ENCODE measurements around the gene ZNF638. TPM values are rescaled to one million over a fixed set of nuclear protein-coding genes. Genes with fewer than 3 reads are reported as not detected.
"Not testable (repeated sequence)": the region's sequence is repeated elsewhere in the genome, so short reads cannot be mapped to it uniquely, and the experiment has no call there.

ZNF638 gene
- total RNA-seq, 2 experiments from 2014 or later, result 79.8 to 97.5 TPM

- H3K4me3 Mint-ChIP-seq, result no peak overlapping the region
- ATAC-seq, result no peak
- DNase-seq, result no peak
- peaks cover 11% of the 10 kb centered on the region for H3K9me3 Mint-ChIP-seq (ENCODE audit: low read depth)
- intact Hi-C loops (cut with DNase I, micrococcal nuclease), result no loop called here
- H3K36me3 Mint-ChIP-seq (ENCODE audit: low read depth), result peaks cover 8% of the 10 kb centered on the region
- peaks cover 2% of the 10 kb centered on the region for H3K27me3 Mint-ChIP-seq
- CTCF ChIA-PET, result no interaction called here
- POLR2A ChIA-PET, result no interaction called here
- no peak overlapping the region for H3K27ac Mint-ChIP-seq
- no peaks in the 10 kb centered on the region for H3K4me1 Mint-ChIP-seq
Observed at GRCh38 chr2:71313016-71313766, 18.4 kb upstream of the ZNF638 start.

DNA sequence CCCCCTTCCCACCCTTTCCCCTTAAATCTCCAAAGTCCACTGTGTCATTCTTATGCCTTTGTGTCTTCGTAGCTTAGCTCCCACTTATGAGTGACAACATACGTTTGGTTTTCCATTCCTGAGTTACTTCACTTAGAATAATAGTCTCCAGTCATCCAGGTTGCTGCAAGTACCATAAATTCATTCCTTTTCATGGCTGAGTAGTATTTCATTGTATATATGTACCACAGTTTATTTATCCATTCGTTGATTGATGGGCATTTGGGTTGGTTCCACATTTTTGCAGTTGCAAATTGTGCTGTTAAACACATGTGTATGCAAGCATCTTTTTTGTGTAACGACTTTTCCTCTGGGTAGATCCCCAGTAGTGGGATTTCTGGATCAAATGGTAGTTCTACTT, 14.5 kb upstream of the ZNF638 start:
- ATAC-seq, result no peak
- peaks cover 7% of the 10 kb centered on the region for H3K27me3 Mint-ChIP-seq
- H3K9me3 Mint-ChIP-seq (ENCODE audit: low read depth), result peaks cover 41% of the 10 kb centered on the region
- no peak overlapping the region for H3K4me3 Mint-ChIP-seq
- no peaks in the 10 kb centered on the region for H3K4me1 Mint-ChIP-seq
- H3K36me3 Mint-ChIP-seq (ENCODE audit: low read depth), result peaks cover 19% of the 10 kb centered on the region
- ChIA-PET POLR2A (no interaction called here), CTCF (no interaction called here)
- intact Hi-C loops (cut with DNase I, micrococcal nuclease), result no loop called here
- H3K27ac Mint-ChIP-seq, result no peak overlapping the region
- no peak for DNase-seq

- intact Hi-C loops (cut with DNase I, micrococcal nuclease); CTCF ChIA-PET; H3K27me3 Mint-ChIP-seq; DNase-seq; POLR2A ChIA-PET; H3K4me3 Mint-ChIP-seq; H3K27ac Mint-ChIP-seq; H3K4me1 Mint-ChIP-seq; ATAC-seq: not testable (repeated sequence)
- H3K9me3 Mint-ChIP-seq (ENCODE audit: low read depth), result peaks cover 49% of the 10 kb centered on the region
- peaks cover 24% of the 10 kb centered on the region for H3K36me3 Mint-ChIP-seq (ENCODE audit: low read depth)
Observed at GRCh38 chr2:71317900-71318299, 13.7 kb upstream of the ZNF638 start.

DNA sequence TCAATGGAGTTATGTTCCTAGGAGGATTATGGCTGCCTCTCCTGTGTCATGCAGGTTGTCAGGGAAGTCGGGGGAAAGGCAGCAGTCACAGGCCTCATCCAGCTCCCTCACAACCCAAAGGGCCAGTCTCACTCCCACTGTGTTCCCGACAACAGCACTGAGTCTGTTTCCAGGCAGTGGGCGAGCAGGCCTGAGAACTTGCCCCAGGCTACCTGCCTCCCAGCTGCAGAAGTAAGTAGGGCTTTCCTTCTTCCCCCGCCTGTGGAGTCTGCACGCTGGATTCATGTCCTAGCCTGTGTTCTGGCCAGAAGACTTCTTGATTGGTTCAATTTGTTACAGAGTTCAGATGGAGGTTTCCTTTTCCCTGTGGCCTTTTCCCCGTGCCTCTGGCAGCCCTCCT, 8.2 kb upstream of the ZNF638 start:
- CTCF ChIA-PET, result interaction anchor here (0.6 to 0.7 kb wide), 2 partner anchors 12 to 359 kb away, joined by 3 to 4 read pairs; no protein-coding TSS in a partner anchor
- no peak overlapping the region for H3K4me3 Mint-ChIP-seq
- peaks cover 6% of the 10 kb centered on the region for H3K27me3 Mint-ChIP-seq
- DNase-seq (no peak), ATAC-seq (no peak)
- POLR2A ChIA-PET, result no interaction called here
- intact Hi-C loops (cut with DNase I, micrococcal nuclease), result no loop called here
- no peaks in the 10 kb centered on the region for H3K4me1 Mint-ChIP-seq
- no peak overlapping the region for H3K27ac Mint-ChIP-seq
- peaks cover 16% of the 10 kb centered on the region for H3K36me3 Mint-ChIP-seq (ENCODE audit: low read depth)
- H3K9me3 Mint-ChIP-seq (ENCODE audit: low read depth), result peaks cover 36% of the 10 kb centered on the region

GRCh38 chr2:71326968-71327367, 4.6 kb upstream of the ZNF638 start:
- intact Hi-C loops (cut with DNase I, micrococcal nuclease), result no loop called here
- Mint-ChIP-seq H3K4me3 (no peak overlapping the region), H3K4me1 (peaks cover 5% of the 10 kb centered on the region), H3K9me3 (ENCODE audit: low read depth) (peaks cover 9% of the 10 kb centered on the region), H3K27ac (no peak overlapping the region), H3K36me3 (ENCODE audit: low read depth) (peaks cover 6% of the 10 kb centered on the region), H3K27me3 (peaks cover 5% of the 10 kb centered on the region)
- ChIA-PET CTCF (no interaction called here), POLR2A (no interaction called here)
- DNase-seq, result no peak
- no peak for ATAC-seq

- CTCF ChIA-PET, result interaction anchor here (1.2 kb wide), 1 partner anchor 28 kb away, joined by 3 read pairs; no protein-coding TSS in a partner anchor
- POLR2A ChIA-PET, result no interaction called here
- H3K4me3 Mint-ChIP-seq, result no peak overlapping the region
- peaks cover 5% of the 10 kb centered on the region for H3K36me3 Mint-ChIP-seq (ENCODE audit: low read depth)
- ATAC-seq, result no peak
- intact Hi-C loops (cut with DNase I, micrococcal nuclease), result no loop called here
- peaks cover 5% of the 10 kb centered on the region for H3K27me3 Mint-ChIP-seq
- H3K9me3 Mint-ChIP-seq (ENCODE audit: low read depth), result no peaks in the 10 kb centered on the region
- no peak overlapping the region for H3K27ac Mint-ChIP-seq
- DNase-seq, result no peak
- H3K4me1 Mint-ChIP-seq, result peaks cover 8% of the 10 kb centered on the region
Observed at GRCh38 chr2:71327916-71328315, 3.7 kb upstream of the ZNF638 start.

- intact Hi-C loops (cut with DNase I, micrococcal nuclease), result loop anchor here (2.0 to 5.0 kb wide), 6 partner anchors 23 to 307 kb away; no protein-coding TSS in a partner anchor
- peaks cover 5% of the 10 kb centered on the region for H3K27me3 Mint-ChIP-seq
- H3K36me3 Mint-ChIP-seq (ENCODE audit: low read depth), result peaks cover 20% of the 10 kb centered on the region
- ATAC-seq (no peak), DNase-seq (no peak)
- CTCF ChIA-PET, result interaction anchor here (0.6 to 2.5 kb wide), 5 partner anchors 14 to 468 kb away, joined by 3 to 9 read pairs (median 4); no protein-coding TSS in a partner anchor
- no peak overlapping the region for H3K27ac Mint-ChIP-seq
- no peaks in the 10 kb centered on the region for H3K9me3 Mint-ChIP-seq (ENCODE audit: low read depth)
- peaks cover 24% of the 10 kb centered on the region for H3K4me1 Mint-ChIP-seq
- POLR2A ChIA-PET, result interaction anchor here (0.5 to 1.3 kb wide), 2 partner anchors 9 to 103 kb away, joined by 3 to 6 read pairs; partner anchors contain the start of gene PAIP2B
- H3K4me3 Mint-ChIP-seq, result no peak overlapping the region
Observed at GRCh38 chr2:71330155-71330554, 1.4 kb upstream of the ZNF638 start.

GRCh38 chr2:71330585-71331330, 824 bp upstream of the ZNF638 start:
- Mint-ChIP-seq H3K9me3 (ENCODE audit: low read depth) (no peaks in the 10 kb centered on the region), H3K27me3 (peaks cover 5% of the 10 kb centered on the region), H3K27ac (no peak overlapping the region), H3K4me3 (peak overlapping the region; percentile 98), H3K36me3 (ENCODE audit: low read depth) (peaks cover 21% of the 10 kb centered on the region), H3K4me1 (peaks cover 24% of the 10 kb centered on the region)
- intact Hi-C loops (cut with DNase I, micrococcal nuclease), result loop anchor here (1.0 to 5.0 kb wide), 11 partner anchors 22 to 1741 kb away; partner anchors contain the start of genes MCEE (in 1 of the 2), MPHOSPH10 (in 1 of the 2), PAIP2B (in 1 of the 2) and SFXN5 (in 1 of the 2)
- no peak for ATAC-seq
- DNase-seq, result no peak
- ChIA-PET CTCF (interaction anchor here (0.6 to 2.5 kb wide), 8 partner anchors 11 to 469 kb away, joined by 3 to 12 read pairs (median 6); no protein-coding TSS in a partner anchor), POLR2A (interaction anchor here (0.6 to 1.8 kb wide), 4 partner anchors 54 to 887 kb away, joined by 3 to 5 read pairs (median 3); partner anchors contain the start of genes MPHOSPH10 and PAIP2B)

DNA sequence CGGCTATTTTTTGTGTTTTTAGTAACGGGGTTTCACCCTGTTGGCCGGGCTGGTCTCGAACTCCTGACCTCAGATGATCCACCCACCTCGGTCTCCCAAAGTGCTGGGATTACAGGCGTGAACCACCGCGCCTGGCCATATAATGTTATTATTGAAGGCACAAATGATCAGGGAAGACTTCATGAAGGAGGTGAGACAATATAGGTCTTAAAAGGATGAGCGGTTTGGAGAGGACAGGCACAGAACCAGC, 326 bp upstream of the ZNF638 start:
- DNase-seq, result peak; percentile 53
- H3K36me3 Mint-ChIP-seq (ENCODE audit: low read depth), result peaks cover 23% of the 10 kb centered on the region
- peak overlapping the region; percentile 98 for H3K4me3 Mint-ChIP-seq
- H3K27ac Mint-ChIP-seq, result peak overlapping the region; percentile 63
- H3K27me3 Mint-ChIP-seq; H3K9me3 Mint-ChIP-seq (ENCODE audit: low read depth); ATAC-seq: not testable (repeated sequence)
- POLR2A ChIA-PET, result interaction anchor here (0.6 to 1.8 kb wide), 4 partner anchors 55 to 887 kb away, joined by 3 to 5 read pairs (median 3); partner anchors contain the start of genes MPHOSPH10 and PAIP2B
- H3K4me1 Mint-ChIP-seq, result peaks cover 26% of the 10 kb centered on the region
- intact Hi-C loops (cut with DNase I, micrococcal nuclease), result loop anchor here (1.0 to 5.0 kb wide), 11 partner anchors 22 to 1740 kb away; partner anchors contain the start of genes MCEE (in 1 of the 2), MPHOSPH10 (in 1 of the 2), PAIP2B (in 1 of the 2) and SFXN5 (in 1 of the 2)
- CTCF ChIA-PET, result interaction anchor here (0.7 to 2.5 kb wide), 13 partner anchors 10 to 99 kb away, joined by 3 to 12 read pairs (median 4); no protein-coding TSS in a partner anchor

DNA sequence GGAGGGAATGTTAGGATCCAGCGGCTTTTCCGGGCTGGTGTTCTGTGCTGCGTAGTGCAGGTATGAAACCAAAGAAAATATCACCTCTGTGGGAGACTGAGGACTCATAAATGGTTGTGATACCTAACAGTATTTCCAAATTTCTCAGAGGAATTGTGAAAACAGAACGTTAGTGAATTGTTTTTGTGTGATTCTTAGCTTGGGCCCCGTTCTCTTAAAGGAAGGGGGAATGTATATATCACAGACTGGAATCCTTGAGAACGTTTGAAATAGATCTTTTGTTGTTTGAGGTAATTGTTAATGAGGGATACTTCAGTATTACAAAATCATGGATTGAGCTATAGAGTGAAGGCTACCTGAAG, 834 bp downstream of the ZNF638 start:
- H3K36me3 Mint-ChIP-seq (ENCODE audit: low read depth), result peaks cover 23% of the 10 kb centered on the region
- peak overlapping the region; percentile 100 for H3K27ac Mint-ChIP-seq
- DNase-seq (no peak), ATAC-seq (no peak)
- H3K4me1 Mint-ChIP-seq, result peaks cover 37% of the 10 kb centered on the region
- H3K9me3 Mint-ChIP-seq (ENCODE audit: low read depth), result no peaks in the 10 kb centered on the region
- ChIA-PET POLR2A (interaction anchor here (0.5 to 1.8 kb wide), 4 partner anchors 24 to 1501 kb away, joined by 3 to 5 read pairs (median 4); no protein-coding TSS in a partner anchor), CTCF (interaction anchor here (0.8 to 2.5 kb wide), 6 partner anchors 9 to 85 kb away, joined by 3 to 12 read pairs (median 6); no protein-coding TSS in a partner anchor)
- peaks cover 5% of the 10 kb centered on the region for H3K27me3 Mint-ChIP-seq
- peak overlapping the region; percentile 98 for H3K4me3 Mint-ChIP-seq
- intact Hi-C loops (cut with DNase I, micrococcal nuclease), result loop anchor here (1.0 to 5.0 kb wide), 4 partner anchors 14 to 264 kb away; partner anchors contain the start of gene NAGK (in 1 of the 2)

GRCh38 chr2:71333619-71334018, 2.0 kb downstream of the ZNF638 start:
- Mint-ChIP-seq H3K27me3 (peaks cover 4% of the 10 kb centered on the region), H3K4me3 (peak overlapping the region; percentile 98), H3K36me3 (ENCODE audit: low read depth) (peaks cover 29% of the 10 kb centered on the region), H3K4me1 (peaks cover 48% of the 10 kb centered on the region), H3K27ac (peak overlapping the region; percentile 10), H3K9me3 (ENCODE audit: low read depth) (no peaks in the 10 kb centered on the region)
- CTCF ChIA-PET, result no interaction called here
- POLR2A ChIA-PET, result no interaction called here
- no peak for DNase-seq
- intact Hi-C loops (cut with DNase I, micrococcal nuclease), result loop anchor here (2.0 to 5.0 kb wide), 3 partner anchors 13 to 84 kb away; no protein-coding TSS in a partner anchor
- no peak for ATAC-seq
